Keratinocyte (primary cell): Measurements from ENCODE around the gene OLR1.

Experiments
- CTCF ChIP-seq, 3 experiments: IDR thresholded peaks in 1 of 3; conservative IDR thresholded peaks in 1 of 3; optimal IDR thresholded peaks in 1 of 3; 2 replicates in 2 of 3; 3 replicates in 1 of 3; pipeline versions ENCODE3 to v1.5.1; 2011; ENCODE audit warnings: low read length in 3 of 3, mild to moderate bottlenecking in 3 of 3, moderate library complexity in 2 of 3, control low read depth in 1 of 3, inconsistent platforms in 1 of 3; ENCODE audit not compliant: insufficient read depth in 2 of 3; ENCODE audit errors: extremely low read depth in 1 of 3
- EZH2 ChIP-seq: IDR thresholded peaks from one replicate; pipeline ENCODE4 v1.6.1; 2012; ENCODE audit warnings: inconsistent platforms, mild to moderate bottlenecking, low read length, moderate library complexity

GRCh38 chr12:10214136-10214894 is 42.4 kb upstream of the OLR1 start:
- TF ChIP-seq CTCF (optimal IDR thresholded peaks at IDR 0.05 in 1 of 3, IDR thresholded peaks at IDR 0.05 in 1 of 3, conservative IDR thresholded peaks at IDR 0.05 in 1 of 3; ENCODE audit: extremely low read depth in 1 of 3, insufficient read depth in 2 of 3, low read length in 3 of 3): no peak
- no peak for TF ChIP-seq EZH2
